Kidney epithelial cell (primary cell): ENCODE measurements around the gene TBC1D2B. TPM values are rescaled to one million over a fixed set of nuclear protein-coding genes. Genes with fewer than 3 reads are reported as not detected.

ENCODE experiments used
- DNase-seq: peaks from one replicate; pipeline ENCODE4 v3.0.0-alpha.2; 2010; ENCODE audit warnings: low read depth
- H3K27me3 ChIP-seq: 2 replicates; pipeline ENCODE4 v1.6.0; 2011; ENCODE audit warnings: low read length; ENCODE audit not compliant: control insufficient read depth, insufficient read depth
- H3K36me3 ChIP-seq: 2 replicates; pipeline ENCODE4 v1.5.1; 2011; ENCODE audit warnings: low read length; ENCODE audit not compliant: control insufficient read depth, insufficient read depth
- H3K4me3 ChIP-seq: 2 replicates; pipeline ENCODE4 v1.5.1; 2011; ENCODE audit warnings: low read depth, mild to moderate bottlenecking, control low read depth, low read length
- total RNA-seq: library from RNA; depleted of rRNA; stranded (reverse); fragments of >200 nt; gene quantifications from 2 replicates; pipeline ENCODE4 v1.2.3, GENCODE V29; 2015
- TF ChIP-seq, protein P1 (sequence below): IDR thresholded peaks from 2 replicates; pipeline ENCODE4 v1.5.1; 2011; ENCODE audit warnings: mild to moderate bottlenecking, moderate library complexity, low read length, control low read depth, inconsistent platforms; ENCODE audit not compliant: insufficient read depth, poor library complexity, severe bottlenecking

Gene TBC1D2B
- total RNA-seq, 1 donor from 2014 or later, result 29.0 TPM

DNA sequence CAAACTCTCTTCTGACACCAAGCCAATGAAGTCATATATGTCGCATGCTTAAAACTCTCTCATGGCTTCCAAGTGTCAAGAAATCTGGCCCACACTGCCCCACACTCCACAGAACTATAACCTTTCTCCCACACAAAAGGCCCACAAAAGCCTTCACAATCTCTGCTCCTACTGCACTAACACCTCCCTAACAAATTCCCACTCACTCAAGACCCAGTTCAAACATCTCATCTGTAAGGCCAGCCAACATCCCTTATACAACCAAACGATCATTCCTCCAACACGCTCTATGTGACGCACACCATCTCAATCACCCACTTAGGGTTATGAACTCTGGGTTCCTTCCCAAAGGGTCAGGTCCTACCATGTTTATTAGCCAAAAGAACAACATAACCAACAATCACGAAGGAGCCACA lies 13.5 kb downstream of the TBC1D2B start:
- Histone ChIP-seq H3K27me3 (no peaks in the 10 kb centered on the region), H3K36me3 (no peaks in the 10 kb centered on the region), H3K4me3 (no peak overlapping the region)
- DNase-seq, result no peak
- TF ChIP-seq, protein P1, sequence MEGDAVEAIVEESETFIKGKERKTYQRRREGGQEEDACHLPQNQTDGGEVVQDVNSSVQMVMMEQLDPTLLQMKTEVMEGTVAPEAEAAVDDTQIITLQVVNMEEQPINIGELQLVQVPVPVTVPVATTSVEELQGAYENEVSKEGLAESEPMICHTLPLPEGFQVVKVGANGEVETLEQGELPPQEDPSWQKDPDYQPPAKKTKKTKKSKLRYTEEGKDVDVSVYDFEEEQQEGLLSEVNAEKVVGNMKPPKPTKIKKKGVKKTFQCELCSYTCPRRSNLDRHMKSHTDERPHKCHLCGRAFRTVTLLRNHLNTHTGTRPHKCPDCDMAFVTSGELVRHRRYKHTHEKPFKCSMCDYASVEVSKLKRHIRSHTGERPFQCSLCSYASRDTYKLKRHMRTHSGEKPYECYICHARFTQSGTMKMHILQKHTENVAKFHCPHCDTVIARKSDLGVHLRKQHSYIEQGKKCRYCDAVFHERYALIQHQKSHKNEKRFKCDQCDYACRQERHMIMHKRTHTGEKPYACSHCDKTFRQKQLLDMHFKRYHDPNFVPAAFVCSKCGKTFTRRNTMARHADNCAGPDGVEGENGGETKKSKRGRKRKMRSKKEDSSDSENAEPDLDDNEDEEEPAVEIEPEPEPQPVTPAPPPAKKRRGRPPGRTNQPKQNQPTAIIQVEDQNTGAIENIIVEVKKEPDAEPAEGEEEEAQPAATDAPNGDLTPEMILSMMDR, result no peak

DNA sequence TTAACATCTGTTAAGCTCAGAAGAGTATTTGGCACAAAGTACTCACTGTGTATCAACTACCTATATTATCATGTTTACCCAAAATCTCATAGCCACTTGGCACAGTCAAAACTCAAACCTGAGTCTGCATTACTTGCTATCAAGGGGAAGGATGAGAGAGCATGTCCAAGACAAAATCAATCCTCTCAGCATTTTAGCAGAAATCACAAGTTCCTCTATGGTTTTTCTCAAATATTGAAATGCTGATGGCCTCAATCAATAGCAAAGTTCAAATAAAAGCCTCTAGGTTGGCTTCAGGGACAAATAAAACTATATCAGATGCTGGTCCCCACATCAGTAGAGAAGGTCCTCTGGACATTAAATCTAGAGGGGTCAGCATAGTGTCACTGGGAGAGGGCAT lies 14.3 kb downstream of the TBC1D2B start:
- Histone ChIP-seq H3K36me3 (no peaks in the 10 kb centered on the region), H3K27me3 (no peaks in the 10 kb centered on the region), H3K4me3 (no peak overlapping the region)
- DNase-seq, result no peak
- TF ChIP-seq, protein P1, result no peak

DNA sequence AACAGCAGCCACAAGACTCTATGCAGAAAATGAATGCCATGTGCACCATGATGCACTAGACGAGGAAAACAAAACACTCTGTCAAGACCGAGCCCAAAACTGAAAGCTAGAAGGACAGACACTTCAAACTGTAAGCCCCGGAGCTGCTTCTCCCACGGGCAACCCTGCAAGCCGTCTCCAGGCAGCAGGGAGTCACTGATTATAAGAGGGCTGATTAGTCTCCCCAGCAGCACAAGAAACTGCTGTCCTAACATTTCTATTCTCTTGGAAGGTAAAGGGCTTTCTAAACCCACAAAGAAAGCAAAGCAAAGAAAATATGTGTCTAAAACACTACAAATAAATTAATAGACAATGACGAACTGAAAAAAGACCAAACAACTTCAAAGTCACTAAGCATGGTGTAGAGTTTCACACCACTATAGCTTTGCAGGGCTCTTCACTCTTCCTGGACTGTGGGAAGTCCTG lies 15.5 kb downstream of the TBC1D2B start:
- TF ChIP-seq, protein P1, result no peak
- H3K36me3 ChIP-seq, result no peaks in the 10 kb centered on the region
- no peaks in the 10 kb centered on the region for H3K27me3 ChIP-seq
- no peak overlapping the region for H3K4me3 ChIP-seq
- no peak for DNase-seq

DNA sequence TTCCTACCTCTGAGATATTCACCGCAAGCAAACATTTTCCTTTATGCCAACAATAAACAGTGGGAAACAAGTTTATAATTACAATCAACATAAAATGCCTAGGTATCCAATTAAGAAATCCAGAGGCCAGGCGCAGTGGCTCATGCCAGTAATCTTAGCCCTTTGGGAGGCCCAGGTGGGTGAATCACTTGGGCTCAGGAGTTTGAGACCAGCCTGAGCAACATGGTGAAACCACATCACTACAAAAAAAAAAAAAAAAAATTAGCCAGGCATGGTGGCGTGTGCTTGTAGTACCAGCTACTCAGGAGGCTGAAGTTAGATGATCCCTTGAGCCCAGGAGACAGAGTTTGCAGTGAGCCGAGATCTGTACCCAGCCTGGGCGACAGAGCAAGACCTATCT lies 17.3 kb downstream of the TBC1D2B start:
- no peaks in the 10 kb centered on the region for H3K36me3 ChIP-seq
- TF ChIP-seq, protein P1, result no peak
- DNase-seq, result no peak
- no peak overlapping the region for H3K4me3 ChIP-seq
- no peaks in the 10 kb centered on the region for H3K27me3 ChIP-seq

DNA sequence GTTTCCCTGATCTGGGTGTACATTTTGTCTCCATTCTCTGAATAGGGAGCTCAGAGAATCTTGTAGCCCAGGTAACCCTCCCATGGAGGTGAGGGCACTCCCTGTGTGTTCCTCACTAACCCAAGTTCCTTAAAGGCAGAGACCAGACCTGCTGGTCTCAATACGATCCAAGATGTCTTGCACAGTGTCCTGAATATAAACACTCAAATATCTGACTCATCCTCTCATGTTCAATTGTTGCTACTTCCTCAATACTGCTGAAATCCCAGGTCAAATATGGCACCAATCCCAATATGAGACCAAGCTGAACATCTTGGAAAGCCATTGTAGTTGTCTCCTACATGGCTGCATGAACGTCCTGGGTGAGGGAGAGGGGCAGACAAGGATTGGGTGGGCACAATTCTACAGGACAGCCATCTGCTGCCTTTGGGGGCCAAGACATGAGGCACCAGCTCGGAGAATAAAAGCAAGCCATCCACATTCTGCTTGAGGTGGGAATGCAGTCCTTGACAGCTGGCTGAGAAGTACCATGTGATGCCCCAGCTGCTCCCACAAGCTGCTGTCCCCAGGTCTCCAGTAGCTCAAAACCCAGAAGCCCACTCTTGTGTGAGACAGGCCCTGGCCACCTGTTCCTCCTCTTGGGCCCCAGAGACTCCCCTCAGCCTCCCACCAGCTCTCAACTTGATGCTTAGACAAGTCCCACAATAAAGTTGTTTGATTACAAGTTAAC lies 18.2 kb downstream of the TBC1D2B start:
- no peak for DNase-seq
- no peak overlapping the region for H3K4me3 ChIP-seq

More for the DNA sequence above, 18.2 kb downstream of the TBC1D2B start:
- Histone ChIP-seq H3K36me3 (no peaks in the 10 kb centered on the region), H3K27me3 (no peaks in the 10 kb centered on the region)
- TF ChIP-seq, protein P1, result no peak
